GM19463 (cell line): ENCODE measurements around the gene OTC.

Source experiments
- ATAC-seq: cut with Tn5 transposase; IDR thresholded peaks from one replicate; pipeline ENCODE4 v1.9.1; 2021; ENCODE audit warnings: mild to moderate bottlenecking, moderate library complexity; ENCODE audit not compliant: unreplicated experiment

Gene OTC

GRCh38 chrX:38352362-38352761 is at the start of gene OTC:
Gene OTC, plus strand, starts transcription at chrX:38352604. Its CDS starts 93 bp downstream, at chrX:38352697.
- no peak for ATAC-seq

GRCh38 chrX:38304010-38304409 is 48.4 kb upstream of the OTC start:
- ATAC-seq: no peak

GRCh38 chrX:38305971-38306370 is 46.4 kb upstream of the OTC start:
- no peak for ATAC-seq

GRCh38 chrX:38311743-38312142 is 40.7 kb upstream of the OTC start:
- ATAC-seq: no peak

GRCh38 chrX:38312436-38312835 is 40.0 kb upstream of the OTC start:
- ATAC-seq: no peak

- ATAC-seq: no peak
Observed at GRCh38 chrX:38313190-38313589, 39.2 kb upstream of the OTC start.

GRCh38 chrX:38315186-38315585 is 37.2 kb upstream of the OTC start:
- no peak for ATAC-seq

GRCh38 chrX:38318196-38318595 is 34.2 kb upstream of the OTC start:
- ATAC-seq: no peak

GRCh38 chrX:38318606-38319005 is 33.8 kb upstream of the OTC start:
- ATAC-seq: no peak

GRCh38 chrX:38320819-38321218 is 31.6 kb upstream of the OTC start:
- ATAC-seq: no peak

GRCh38 chrX:38326086-38326485 is 26.3 kb upstream of the OTC start:
- no peak for ATAC-seq

GRCh38 chrX:38327007-38327774 is 25.2 kb upstream of the OTC start, which contains the start of gene RPGR:
Gene RPGR, minus strand, starts transcription at chrX:38327509. Its CDS starts 142 bp downstream, at chrX:38327367.
- peak; percentile 96 for ATAC-seq

GRCh38 chrX:38327775-38328081 is 24.7 kb upstream of the OTC start:
- no peak for ATAC-seq

- peak; percentile 84 for ATAC-seq
Observed at GRCh38 chrX:38332505-38332904, 19.9 kb upstream of the OTC start.

- ATAC-seq: no peak
Observed at GRCh38 chrX:38335382-38335781, 17.0 kb upstream of the OTC start.

GRCh38 chrX:38336538-38337240 is 15.7 kb upstream of the OTC start:
- no peak for ATAC-seq

- no peak for ATAC-seq
Observed at GRCh38 chrX:38341442-38341841, 11.0 kb upstream of the OTC start.

GRCh38 chrX:38342853-38343778 is 9.3 kb upstream of the OTC start:
- no peak for ATAC-seq

- no peak for ATAC-seq
Observed at GRCh38 chrX:38346150-38346549, 6.3 kb upstream of the OTC start.

GRCh38 chrX:38347136-38347535 is 5.3 kb upstream of the OTC start:
- ATAC-seq: peak; percentile 96

GRCh38 chrX:38351346-38351745 is 1.1 kb upstream of the OTC start:
- no peak for ATAC-seq
